Measurements from ENCODE around the gene ELFN2. TPM values are rescaled to one million over a fixed set of nuclear protein-coding genes. Genes with fewer than 3 reads are reported as not detected.
A peak's percentile ranks its signal among the peaks of the same experiment; 100 is the strongest.
"Not testable (repeated sequence)": the region's sequence is repeated elsewhere in the genome, so short reads cannot be mapped to it uniquely, and the experiment has no call there.

ELFN2 gene
- total RNA-seq, 1 experiment from 2014 or later, result not detected

DNA sequence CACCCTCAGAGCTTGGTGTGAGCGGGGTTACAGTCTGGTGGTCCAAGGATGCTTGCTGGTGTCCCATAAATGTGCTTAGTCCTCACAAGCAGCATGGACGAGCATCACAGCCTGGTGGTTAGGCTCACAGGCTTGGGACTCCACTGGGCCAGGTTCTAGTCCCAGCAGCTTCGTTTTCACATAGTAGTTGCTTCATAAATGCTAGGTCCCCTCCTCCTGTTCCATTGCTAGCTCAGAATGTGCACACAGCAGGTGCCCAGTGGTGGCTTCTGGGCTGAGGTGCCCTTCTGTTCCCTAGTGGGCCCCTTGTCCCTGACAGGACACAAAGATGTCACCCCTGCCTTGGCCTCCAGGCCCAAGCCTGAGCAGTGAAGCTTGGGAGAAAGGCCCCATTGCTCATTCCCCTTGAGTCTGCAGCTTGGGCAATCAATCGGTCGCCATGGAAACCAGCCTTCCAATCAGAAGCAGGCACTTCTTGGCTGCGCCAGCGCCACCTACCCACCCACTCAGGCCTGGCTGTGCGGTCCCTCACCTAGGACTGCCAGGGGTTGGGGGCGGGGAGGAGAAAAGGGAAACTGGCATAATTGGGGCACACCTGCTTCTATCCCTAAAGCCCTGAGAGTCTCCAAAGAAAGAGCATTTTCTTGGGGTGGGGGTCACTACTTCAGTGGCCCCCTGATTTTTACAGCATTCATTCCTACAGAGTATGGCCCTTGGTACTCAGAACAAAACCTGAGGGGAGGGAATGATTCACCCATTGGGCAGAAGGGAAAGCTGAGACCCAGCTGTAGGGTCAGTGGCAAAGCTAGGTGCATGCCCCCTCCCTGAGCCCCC lies 96.9 kb downstream of the ELFN2 start:
- peak; percentile 10 for DNase-seq (ENCODE audit: low spot score)
- in situ Hi-C loops (cut with HindIII; ENCODE audit: low sequenced_read_pairs), result no loop called here

DNA sequence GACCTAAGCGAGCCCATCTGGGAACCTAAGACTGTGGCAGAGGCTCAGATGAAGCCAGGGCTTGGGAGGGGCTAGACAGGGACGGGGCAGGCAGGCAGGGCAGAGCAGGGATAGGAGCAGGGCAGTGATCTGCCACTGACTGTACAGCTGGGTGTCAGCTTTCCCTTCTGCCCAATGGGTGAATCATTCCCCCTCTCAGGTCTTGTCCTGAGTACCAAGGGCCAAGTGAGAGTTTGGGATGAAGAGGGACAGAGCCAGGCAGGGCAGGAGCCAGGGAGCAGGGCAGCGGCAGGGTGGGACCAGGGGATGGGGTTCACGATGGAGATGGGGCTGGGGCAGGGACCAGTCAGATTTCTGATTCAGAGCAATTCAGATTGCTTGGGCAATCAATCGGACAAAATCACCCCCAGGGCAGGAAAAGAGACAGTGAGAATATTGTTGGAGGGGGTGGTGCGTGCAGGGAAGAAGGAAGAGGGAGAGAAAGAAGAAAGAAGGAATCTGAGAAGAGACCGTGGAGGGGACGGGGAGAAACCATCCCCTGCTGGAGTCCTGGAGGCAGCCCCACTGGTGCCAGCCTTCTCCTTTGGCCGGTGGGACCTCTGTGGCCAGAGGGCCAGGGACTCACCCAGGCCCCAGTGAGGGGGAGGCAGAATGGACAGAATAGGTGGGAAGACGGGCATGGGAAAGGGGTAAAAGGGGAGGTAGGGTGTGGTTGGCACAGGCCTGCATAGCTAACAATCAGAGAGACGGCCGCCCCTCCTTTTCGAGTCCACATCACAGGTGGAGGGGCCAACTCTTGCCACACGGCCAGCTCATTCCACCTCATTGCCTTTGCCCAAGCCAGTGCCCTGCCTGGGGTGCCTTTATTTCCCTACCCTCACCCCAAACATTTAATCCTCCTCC lies 97.8 kb downstream of the ELFN2 start:
- DNase-seq (ENCODE audit: low spot score), result no peak
- in situ Hi-C loops (cut with HindIII; ENCODE audit: low sequenced_read_pairs), result loop anchor here (10.0 kb wide), 1 partner anchor 65 kb away; no protein-coding TSS in a partner anchor

DNA sequence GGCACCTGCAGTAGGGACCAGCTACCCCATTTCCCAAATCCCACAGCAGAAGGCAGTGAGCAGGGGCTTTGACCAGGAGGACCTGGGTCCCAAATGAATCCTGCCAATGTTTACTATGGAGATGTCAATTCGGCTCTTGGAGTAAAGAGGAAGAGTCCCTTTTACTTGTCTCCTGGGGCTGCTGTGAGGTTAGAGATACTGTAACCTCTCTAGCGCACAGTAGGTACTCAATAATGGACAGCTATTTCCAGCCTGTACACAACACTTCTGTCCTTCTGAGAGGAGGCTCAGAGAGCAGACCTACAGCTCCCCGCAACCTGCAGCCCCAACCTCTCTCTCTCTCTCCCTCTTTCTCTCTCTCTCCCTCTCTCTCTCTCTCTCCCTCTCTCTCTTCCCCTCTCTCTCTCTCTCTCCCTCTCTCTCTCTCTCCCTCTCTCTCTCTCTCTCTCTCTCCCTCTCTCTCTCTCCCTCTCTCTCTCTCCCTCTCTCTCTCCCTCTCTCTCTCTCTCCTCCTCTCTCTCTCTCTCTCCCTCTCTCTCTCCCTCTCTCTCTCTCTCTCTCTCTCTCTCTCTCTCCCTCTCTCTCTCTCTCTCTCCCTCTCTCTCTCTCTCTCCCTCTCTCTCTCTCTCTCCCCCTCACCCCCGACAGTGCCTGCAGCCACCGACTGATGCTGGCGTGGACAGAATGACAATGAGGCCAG lies 98.6 kb downstream of the ELFN2 start:
- in situ Hi-C loops (cut with HindIII; ENCODE audit: low sequenced_read_pairs), result loop anchor here (10.0 kb wide), 1 partner anchor 66 kb away; no protein-coding TSS in a partner anchor

DNA sequence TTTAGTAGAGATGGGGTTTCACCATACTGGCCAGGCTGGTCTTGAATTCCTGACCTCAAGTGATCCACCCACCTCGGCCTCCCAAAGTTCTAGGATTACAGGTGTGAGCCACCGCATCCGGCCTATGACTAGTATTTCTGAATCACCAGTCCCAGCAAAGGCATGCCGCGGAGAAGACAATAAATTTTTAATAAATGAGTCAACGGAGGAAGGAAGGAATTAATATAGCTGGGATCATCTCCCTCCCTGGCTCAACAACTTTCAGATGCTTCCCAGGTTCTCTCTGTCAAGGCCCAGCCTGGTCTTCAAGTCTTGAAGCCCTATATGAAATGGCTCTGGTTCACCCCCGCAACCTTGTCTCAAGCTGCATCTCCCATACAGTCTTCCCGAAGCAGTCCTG lies 99.3 kb downstream of the ELFN2 start:
- in situ Hi-C loops (cut with HindIII; ENCODE audit: low sequenced_read_pairs), result loop anchor here (10.0 kb wide), 1 partner anchor 67 kb away; no protein-coding TSS in a partner anchor
- DNase-seq (ENCODE audit: low spot score), result no peak

More for the DNA sequence above, 98.6 kb downstream of the ELFN2 start:
- not testable (repeated sequence) for DNase-seq (ENCODE audit: low spot score)

DNA sequence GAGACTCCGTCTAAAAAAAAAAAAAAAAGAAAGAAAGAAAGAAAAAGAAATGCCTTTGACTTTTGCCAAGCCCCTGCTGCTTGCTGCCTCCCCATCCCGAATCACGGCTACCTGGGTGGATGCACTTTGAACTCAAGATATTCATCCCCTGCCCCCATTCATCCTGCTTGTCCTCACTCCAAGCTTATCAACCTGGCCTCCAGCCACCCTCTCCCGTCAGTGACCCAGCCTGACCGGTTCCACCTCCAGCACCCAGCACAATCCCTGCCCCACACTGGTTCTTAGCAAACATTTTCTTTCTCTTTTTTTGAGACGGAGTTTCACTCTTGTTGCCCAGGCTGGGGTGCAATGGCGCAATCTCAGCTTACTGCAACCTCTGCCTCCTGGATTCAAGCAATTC lies 100.6 kb downstream of the ELFN2 start:
- no peak for DNase-seq (ENCODE audit: low spot score)

DNA sequence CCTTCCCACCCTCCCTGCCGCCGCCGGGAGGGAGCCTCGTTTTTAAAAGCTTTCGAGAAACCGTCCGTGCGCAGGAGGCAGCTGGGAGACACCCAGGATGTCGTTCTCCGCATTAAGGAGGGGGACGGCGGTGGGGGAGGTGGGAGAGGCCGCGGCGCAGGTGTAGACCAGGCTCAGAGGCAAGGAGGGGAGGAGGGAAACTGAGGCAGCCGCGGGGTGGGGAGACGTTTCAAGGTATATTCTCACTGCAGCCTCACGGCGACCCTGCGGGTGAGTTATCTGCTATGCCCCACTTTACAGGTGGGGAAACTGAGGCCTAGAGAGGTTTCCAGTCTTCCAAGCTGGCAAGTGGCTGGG lies 102.3 kb downstream of the ELFN2 start:
- in situ Hi-C loops (cut with HindIII; ENCODE audit: low sequenced_read_pairs), result loop anchor here (10.0 kb wide), 1 partner anchor 70 kb away; no protein-coding TSS in a partner anchor
- no peak for DNase-seq (ENCODE audit: low spot score)

More for the DNA sequence above, 100.6 kb downstream of the ELFN2 start:
- in situ Hi-C loops (cut with HindIII; ENCODE audit: low sequenced_read_pairs), result loop anchor here (10.0 kb wide), 1 partner anchor 68 kb away; no protein-coding TSS in a partner anchor

DNA sequence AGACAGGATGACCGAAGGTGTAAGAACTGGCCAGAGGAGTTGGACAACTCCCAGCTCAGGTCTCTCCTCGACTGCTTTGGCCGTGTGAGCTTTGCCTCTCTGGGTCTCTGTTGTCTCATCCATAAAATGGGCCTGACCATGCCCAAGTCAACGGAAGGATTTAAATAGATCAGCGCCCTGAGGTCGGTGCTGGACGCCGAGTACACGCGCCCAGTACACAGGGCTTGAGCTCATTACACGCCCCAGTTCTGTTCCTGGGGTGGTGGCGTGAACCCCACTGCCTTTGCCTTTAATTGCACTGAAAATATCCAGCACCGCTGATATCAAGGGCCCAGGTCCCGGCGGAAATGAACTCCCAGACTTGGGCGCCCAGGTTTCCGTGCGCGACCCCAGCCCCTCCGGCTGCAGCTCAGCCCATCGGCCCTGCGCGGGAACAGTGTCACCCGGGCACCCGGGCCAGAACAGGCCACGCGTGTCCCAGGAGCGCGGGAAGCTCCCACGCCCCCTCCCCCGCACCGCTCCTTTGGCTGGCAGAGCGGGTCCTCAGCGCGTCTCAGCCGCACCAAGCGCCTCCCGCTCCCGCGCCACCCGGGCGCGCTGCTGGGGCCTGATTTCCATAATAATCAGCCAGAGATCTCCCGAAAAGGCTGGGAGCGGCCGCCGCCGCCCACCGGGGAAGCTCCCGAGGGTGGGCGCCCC lies 102.8 kb downstream of the ELFN2 start:
- DNase-seq (ENCODE audit: low spot score), result no peak
- in situ Hi-C loops (cut with HindIII; ENCODE audit: low sequenced_read_pairs), result loop anchor here (5.0 to 10.0 kb wide), 2 partner anchors 70 to 123 kb away; no protein-coding TSS in a partner anchor

DNA sequence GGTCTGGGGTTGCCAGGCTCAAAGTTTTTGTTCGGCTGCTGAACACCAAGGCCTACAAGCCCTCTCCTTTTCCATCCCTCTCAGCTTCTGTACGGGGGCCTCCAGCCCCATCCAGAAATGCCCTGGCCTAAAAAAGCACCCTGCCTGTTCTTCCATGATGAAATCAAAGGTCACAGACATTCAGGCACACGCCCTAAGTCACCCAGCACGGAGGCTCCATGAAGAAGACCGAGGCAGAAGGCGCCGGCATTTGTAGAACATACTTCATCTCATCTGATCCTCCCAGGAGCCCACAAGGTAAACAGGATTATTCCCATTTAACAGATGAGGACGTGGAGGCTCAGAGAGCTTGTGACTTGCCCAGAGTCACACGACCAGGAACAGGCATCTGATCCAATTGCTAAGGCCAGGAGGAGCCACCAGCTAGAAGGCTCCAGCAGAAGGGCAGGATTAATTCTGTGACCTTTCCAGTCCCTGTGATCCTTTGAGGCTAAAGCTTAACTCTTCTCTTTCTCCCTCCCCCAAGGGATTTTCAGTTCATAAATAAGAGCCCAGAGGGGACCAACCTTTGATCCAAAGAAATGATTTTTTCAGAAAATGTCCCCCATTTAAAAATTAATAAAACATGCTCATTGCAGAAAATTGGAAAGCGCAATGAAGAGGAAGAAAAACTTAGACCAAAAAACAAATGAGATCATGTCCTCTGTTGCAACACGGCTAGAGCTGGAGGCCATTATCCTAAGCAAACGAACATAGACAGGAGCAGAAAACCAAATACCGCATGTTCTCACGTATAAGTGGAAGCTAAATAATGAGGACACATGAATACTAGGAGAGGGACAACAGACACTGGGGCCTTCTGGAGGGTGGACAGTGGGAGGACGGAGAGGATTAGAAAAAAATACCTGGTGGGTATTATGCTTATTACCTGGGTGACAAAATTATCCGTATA lies 106.3 kb downstream of the ELFN2 start:
- no peak for DNase-seq (ENCODE audit: low spot score)
- in situ Hi-C loops (cut with HindIII; ENCODE audit: low sequenced_read_pairs), result loop anchor here (5.0 to 10.0 kb wide), 2 partner anchors 74 to 126 kb away; no protein-coding TSS in a partner anchor

DNA sequence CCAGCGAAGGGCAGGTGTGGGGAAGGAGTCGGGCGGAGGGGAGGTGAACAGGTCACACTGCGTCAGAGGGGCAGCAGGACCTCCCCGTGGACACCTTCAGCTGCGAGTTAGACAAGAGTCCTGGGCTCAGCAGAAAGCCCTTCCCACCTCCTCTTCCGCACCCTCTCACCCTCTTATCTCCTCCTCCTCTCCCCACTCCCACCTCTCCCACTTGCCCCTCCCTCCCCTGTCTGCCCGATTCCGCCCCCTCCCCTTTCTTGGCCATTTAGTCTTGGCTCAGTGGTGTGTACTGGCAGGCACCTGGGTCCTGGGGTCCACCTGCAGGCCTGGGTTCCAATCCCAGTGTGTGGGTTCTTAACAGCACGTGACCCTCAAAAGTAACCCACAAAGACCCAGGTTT lies 107.8 kb downstream of the ELFN2 start:
- in situ Hi-C loops (cut with HindIII; ENCODE audit: low sequenced_read_pairs), result no loop called here
- no peak for DNase-seq (ENCODE audit: low spot score)

DNA sequence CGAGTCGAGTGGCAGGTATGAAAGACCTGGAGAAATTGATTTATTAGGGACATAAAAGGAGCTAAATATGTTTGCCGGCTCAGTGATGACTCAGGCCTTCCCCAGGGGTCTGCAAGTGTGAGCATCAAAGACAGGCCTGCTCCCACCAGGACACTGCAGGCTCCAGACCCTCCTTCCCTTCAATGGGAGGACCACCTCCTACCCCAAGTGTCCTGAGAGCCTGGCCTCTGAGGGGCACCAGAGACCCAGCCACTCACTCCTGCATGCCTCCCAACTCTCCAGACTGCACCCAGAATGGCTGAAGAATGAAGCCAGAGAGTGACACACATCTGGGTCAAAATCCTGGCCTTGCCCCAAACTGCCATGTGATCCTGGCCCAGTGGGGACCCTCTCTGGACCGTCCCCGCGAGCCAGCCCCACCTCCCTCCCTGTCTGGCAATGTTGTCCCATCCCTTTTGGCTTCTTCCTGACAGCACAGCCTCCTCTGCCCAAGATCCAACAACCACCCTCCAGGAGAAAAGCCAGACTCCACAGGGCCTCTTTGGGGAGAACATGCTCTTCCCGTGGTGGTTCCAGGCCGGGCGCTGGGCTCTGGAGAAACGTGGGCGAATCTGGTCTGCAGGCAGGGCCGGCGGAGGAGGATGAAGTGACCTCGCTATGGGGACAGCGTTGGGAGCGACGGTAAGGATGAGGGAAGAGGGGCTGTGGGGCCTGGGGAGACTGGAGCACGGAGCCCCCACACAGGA lies 108.7 kb downstream of the ELFN2 start:
- in situ Hi-C loops (cut with HindIII; ENCODE audit: low sequenced_read_pairs), result no loop called here

More for the DNA sequence above, 108.7 kb downstream of the ELFN2 start:
- no peak for DNase-seq (ENCODE audit: low spot score)

Other genes starting within 250 kb of the ELFN2 start
- gene C1QTNF6, start 239.2 kb downstream of the ELFN2 start, total RNA-seq (2014; rRNA removed; shearing (Covaris generic)), result 5.0 and 6.7 TPM in 2 replicates
- not detected in 2 replicates for gene SSTR3, start 215.0 kb downstream of the ELFN2 start, total RNA-seq (2014; rRNA removed; shearing (Covaris generic))
- gene RAC2, start 183.2 kb downstream of the ELFN2 start, total RNA-seq (2014; rRNA removed; shearing (Covaris generic)), result not detected in 2 replicates
- not detected in 2 replicates for gene CYTH4, start 145.0 kb downstream of the ELFN2 start, total RNA-seq (2014; rRNA removed; shearing (Covaris generic))
- 3.3 and 10.6 TPM in 2 replicates for gene MFNG, start 58.9 kb upstream of the ELFN2 start, total RNA-seq (2014; rRNA removed; shearing (Covaris generic))
- 18.3 and 26.0 TPM in 2 replicates for gene CARD10, start 91.9 kb upstream of the ELFN2 start, total RNA-seq (2014; rRNA removed; shearing (Covaris generic))
- 25.2 and 32.6 TPM in 2 replicates for gene CDC42EP1, start 133.0 kb upstream of the ELFN2 start, total RNA-seq (2014; rRNA removed; shearing (Covaris generic))
- gene LGALS2, start 152.6 kb upstream of the ELFN2 start, total RNA-seq (2014; rRNA removed; shearing (Covaris generic)), result not detected in 2 replicates
- 42.0 and 42.5 TPM in 2 replicates for gene GGA1, start 181.4 kb upstream of the ELFN2 start, total RNA-seq (2014; rRNA removed; shearing (Covaris generic))
- gene SH3BP1, start 212.2 kb upstream of the ELFN2 start, total RNA-seq (2014; rRNA removed; shearing (Covaris generic)), result 13.2 and 21.9 TPM in 2 replicates
- gene PDXP, start 231.2 kb upstream of the ELFN2 start, total RNA-seq (2014; rRNA removed; shearing (Covaris generic)), result 49.0 and 62.3 TPM in 2 replicates
- 435 and 601 TPM in 2 replicates for gene LGALS1, start 248.2 kb upstream of the ELFN2 start, total RNA-seq (2014; rRNA removed; shearing (Covaris generic))

Measured in G401 (cell line).